HCT116 (cell line): ENCODE results near the gene SHISAL1. TPM values are rescaled to one million over a fixed set of nuclear protein-coding genes. Genes with fewer than 3 reads are reported as not detected.

Experiments
- ATAC-seq: fragments of 200-7000 bp; cut with Tn5 transposase; 2 replicates; pipeline ENCODE4 v1.9.1; 2020; ENCODE audit warnings: mild to moderate bottlenecking, moderate library complexity
- BruUV-seq: library from RNA; stranded (reverse); fragments of 400-500 nt; replicated peaks from 2 replicates; lab custom pipeline; 2021; lab: Mats Ljungman, UMichigan
- CTCF ChIA-PET: fragments of 300-600 bp; sonication (Branson Sonifier 250); formaldehyde crosslinking; loops from one replicate; lab custom pipeline; 2021; ENCODE audit warnings: antibody characterized with exemption; lab: Charles Lee
- POLR2A ChIA-PET: fragments of 300-600, 350-600 bp; sonication (Branson Sonifier 250); formaldehyde crosslinking; loops from one replicate; lab custom pipeline; 2021; ENCODE audit warnings: antibody characterized with exemption; lab: Charles Lee
- RAD21 ChIA-PET, 2 experiments: fragments of 300-600 bp; sonication (Branson Sonifier 250); formaldehyde crosslinking; loops; one replicate each; lab custom pipeline; 2023; ENCODE audit warnings: low total read pairs in 2 of 2; ENCODE audit not compliant: uncharacterized antibody in 2 of 2, unreplicated experiment in 2 of 2, low non-redundant PET in 1 of 2; lab: Charles Lee
- DNase-seq: peaks from one replicate; pipeline ENCODE4 v3.0.0-alpha.2; 2010; ENCODE audit warnings: low read depth, low spot score
- H2AFZ ChIP-seq: fragments of 200-600 bp; shearing (Covaris generic), sonication (generic); 2 replicates; pipeline ENCODE4 v1.6.1; 2017; ENCODE audit warnings: low read depth, mixed run types, mixed read lengths, antibody characterized with exemption, low read length; ENCODE audit not compliant: poor library complexity, severe bottlenecking
- H3K27ac ChIP-seq: 2 replicates; pipeline ENCODE4 v1.5.1; 2012; ENCODE audit warnings: low read depth, low read length
- H3K27me3 ChIP-seq: fragments of 200-600 bp; sonication (generic); 2 replicates; pipeline ENCODE4 v1.6.1; 2016; ENCODE audit warnings: mixed run types, low read length, mixed read lengths; ENCODE audit not compliant: insufficient read depth
- H3K36me3 ChIP-seq, 2 experiments: fragments of 200-500 bp in 1 of 2; fragments of 200-600 bp in 1 of 2; sonication (Bioruptor generic) in 1 of 2; sonication (generic) in 1 of 2; 2 replicates each; pipeline versions ENCODE4 v1.5.1 to v1.6.1; 2014 to 2016; ENCODE audit warnings: low read length in 2 of 2, inconsistent platforms in 1 of 2, mixed read lengths in 1 of 2, mixed run types in 1 of 2; ENCODE audit not compliant: insufficient read depth in 2 of 2, control insufficient read depth in 1 of 2
- H3K4me1 ChIP-seq, 2 experiments: fragments of 200-600 bp in 1 of 2; sonication (generic) in 1 of 2; 2 replicates each; pipeline versions ENCODE4 v1.5.1 to v1.6.1; 2012 to 2017; ENCODE audit warnings: low read length in 2 of 2, inconsistent platforms in 1 of 2, mild to moderate bottlenecking in 1 of 2, mixed read lengths in 1 of 2, mixed run types in 1 of 2, moderate library complexity in 1 of 2; ENCODE audit not compliant: insufficient read depth in 2 of 2, control insufficient read depth in 1 of 2
- H3K4me2 ChIP-seq: fragments of 200-600 bp; sonication (generic); 2 replicates; pipeline ENCODE4 v1.6.1; 2017; ENCODE audit warnings: mixed run types, low read length, mixed read lengths
- H3K4me3 ChIP-seq, 2 experiments: fragments of 200-600 bp in 1 of 2; sonication (generic) in 1 of 2; replicated peaks in 1 of 2; 2 replicates each; pipeline ENCODE4 v1.5.1; 2011 to 2016; ENCODE audit warnings: low read length in 2 of 2, control low read depth in 1 of 2, low read depth in 1 of 2, mild to moderate bottlenecking in 1 of 2, mixed read lengths in 1 of 2, mixed run types in 1 of 2
- H3K79me2 ChIP-seq: fragments of 200-600 bp; sonication (generic); 2 replicates; pipeline ENCODE4 v1.6.1; 2017; ENCODE audit warnings: mild to moderate bottlenecking, mixed run types, low read length, moderate library complexity, mixed read lengths; ENCODE audit not compliant: insufficient read depth
- H3K9ac ChIP-seq: fragments of 200-600 bp; sonication (generic); 2 replicates; pipeline ENCODE4 v1.6.1; 2016; ENCODE audit warnings: low read length, mixed read lengths
- H3K9me2 ChIP-seq: fragments of 200-600 bp; sonication (generic), shearing (Covaris generic); 2 replicates; pipeline ENCODE4 v1.6.1; 2017; ENCODE audit warnings: mixed run types, mild to moderate bottlenecking, moderate library complexity; ENCODE audit not compliant: insufficient read depth
- H3K9me3 ChIP-seq, 2 experiments: fragments of 200-500 bp in 1 of 2; fragments of 200-600 bp in 1 of 2; sonication (Bioruptor generic) in 1 of 2; sonication (generic) in 1 of 2; 2 replicates each; pipeline ENCODE4 v1.6.1; 2014 to 2017; ENCODE audit warnings: low read length in 2 of 2, mixed read lengths in 2 of 2, inconsistent platforms in 1 of 2, low read depth in 1 of 2, mild to moderate bottlenecking in 1 of 2, mixed run types in 1 of 2, moderate library complexity in 1 of 2; ENCODE audit not compliant: control insufficient read depth in 1 of 2, insufficient read depth in 1 of 2
- H4K20me1 ChIP-seq: fragments of 200-600 bp; sonication (generic), shearing (Covaris generic); 2 replicates; pipeline ENCODE4 v1.6.1; 2017; ENCODE audit warnings: mixed run types, mild to moderate bottlenecking, moderate library complexity; ENCODE audit not compliant: insufficient read depth
- CBX3 ChIP-seq: IDR thresholded peaks from 2 replicates; pipeline ENCODE4 v1.6.1; 2012; ENCODE audit warnings: low read depth
- CEBPB ChIP-seq: IDR thresholded peaks from 2 replicates; pipeline ENCODE4 v1.6.1; 2012; ENCODE audit warnings: low read depth
- EZH2phosphoT487 ChIP-seq: fragments of 200-600 bp; IDR thresholded peaks from 2 replicates; pipeline ENCODE4 v1.6.1; 2018; ENCODE audit warnings: antibody characterized with exemption, borderline replicate concordance
- POLR2A ChIP-seq: IDR thresholded peaks from 2 replicates; pipeline ENCODE4 v1.7.0; 2011; ENCODE audit warnings: borderline replicate concordance; ENCODE audit not compliant: insufficient read depth, insufficient read length; ENCODE audit errors: extremely low read depth
- POLR2AphosphoS5 ChIP-seq: IDR thresholded peaks from 2 replicates; pipeline ENCODE4 v1.6.1; 2011; ENCODE audit warnings: mild to moderate bottlenecking, low read depth, low read length, moderate library complexity
- RAD21 ChIP-seq: IDR thresholded peaks from 2 replicates; pipeline ENCODE4 v1.6.1; 2012; ENCODE audit warnings: low read depth, mild to moderate bottlenecking
- intact Hi-C: fragments of 100-400 bp; cut with micrococcal nuclease; formaldehyde crosslinking; loops from 2 replicates; pipeline ENCODE4 v1.10.0; 2022
- total RNA-seq: library from RNA; stranded (reverse); gene quantifications from one replicate; pipeline ENCODE4 v1.2.1, GENCODE V29; 2021; ENCODE audit not compliant: unreplicated experiment
- TF ChIP-seq, protein P1 (sequence below): IDR thresholded peaks from 2 replicates; pipeline ENCODE4 v1.6.1; 2011; ENCODE audit warnings: mild to moderate bottlenecking, low read length, moderate library complexity; ENCODE audit not compliant: insufficient replicate concordance; ENCODE audit errors: extremely low read depth
- TF ChIP-seq, protein P2 (sequence below), 3 experiments: fragments of 200-600 bp in 1 of 3; sonication (generic) in 1 of 3; IDR thresholded peaks in 2 of 3; conservative IDR thresholded peaks in 1 of 3; 2 replicates each; pipeline ENCODE4 v1.5.1; 2012 to 2017; ENCODE audit warnings: low read depth in 2 of 3, low read length in 2 of 3, antibody characterized with exemption in 1 of 3, borderline replicate concordance in 1 of 3, control low read depth in 1 of 3, mild to moderate bottlenecking in 1 of 3, mixed read lengths in 1 of 3, mixed run types in 1 of 3, moderate library complexity in 1 of 3; ENCODE audit not compliant: insufficient read depth in 1 of 3

Gene SHISAL1
- total RNA-seq, 1 experiment from 2014 or later: not detected

DNA sequence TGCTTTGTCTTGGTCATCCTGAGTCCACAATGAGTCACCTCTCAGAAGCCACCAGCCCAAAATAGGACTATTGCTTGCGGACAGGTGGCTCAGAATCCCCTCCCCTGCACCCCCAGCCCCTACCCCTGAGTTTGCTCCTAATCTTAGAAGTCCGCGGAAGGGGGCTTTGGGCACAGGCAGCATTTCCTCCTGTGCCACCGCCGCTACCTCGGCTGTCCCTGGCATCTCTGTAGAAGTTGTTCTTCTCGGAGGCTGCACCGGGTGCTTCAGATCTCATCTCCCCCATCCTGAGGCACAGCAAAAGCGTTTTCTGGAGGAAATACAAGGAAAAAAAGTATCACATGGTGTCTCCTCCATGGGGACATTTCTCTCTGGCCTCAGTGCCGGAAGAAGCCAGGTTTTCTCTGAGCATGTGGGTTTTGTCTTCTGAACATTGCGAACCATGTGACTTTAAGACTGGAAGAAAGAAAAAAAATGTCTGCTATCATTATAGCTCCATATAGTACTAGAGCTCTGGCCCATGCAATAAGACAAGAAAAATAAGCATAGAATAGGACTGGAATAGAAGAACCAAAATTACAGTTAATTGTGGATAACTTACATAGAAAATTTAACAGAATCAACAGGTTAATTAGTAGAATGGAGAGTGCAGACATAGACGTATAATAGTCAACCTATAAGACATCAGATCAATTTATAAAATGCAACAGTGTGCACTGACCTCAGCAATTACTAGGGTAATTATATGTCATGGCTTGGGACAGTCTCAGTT, 63.2 kb downstream of the SHISAL1 start:
- H3K9me2 ChIP-seq: no peaks in the 10 kb centered on the region
- DNase-seq (no peak), ATAC-seq (no peak)
- no peaks in the 10 kb centered on the region for H3K27me3 ChIP-seq
- H3K4me2 ChIP-seq: no peak overlapping the region
- no peak overlapping the region for H2AFZ ChIP-seq
- POLR2A ChIA-PET: no interaction called here
- TF ChIP-seq, protein P1, sequence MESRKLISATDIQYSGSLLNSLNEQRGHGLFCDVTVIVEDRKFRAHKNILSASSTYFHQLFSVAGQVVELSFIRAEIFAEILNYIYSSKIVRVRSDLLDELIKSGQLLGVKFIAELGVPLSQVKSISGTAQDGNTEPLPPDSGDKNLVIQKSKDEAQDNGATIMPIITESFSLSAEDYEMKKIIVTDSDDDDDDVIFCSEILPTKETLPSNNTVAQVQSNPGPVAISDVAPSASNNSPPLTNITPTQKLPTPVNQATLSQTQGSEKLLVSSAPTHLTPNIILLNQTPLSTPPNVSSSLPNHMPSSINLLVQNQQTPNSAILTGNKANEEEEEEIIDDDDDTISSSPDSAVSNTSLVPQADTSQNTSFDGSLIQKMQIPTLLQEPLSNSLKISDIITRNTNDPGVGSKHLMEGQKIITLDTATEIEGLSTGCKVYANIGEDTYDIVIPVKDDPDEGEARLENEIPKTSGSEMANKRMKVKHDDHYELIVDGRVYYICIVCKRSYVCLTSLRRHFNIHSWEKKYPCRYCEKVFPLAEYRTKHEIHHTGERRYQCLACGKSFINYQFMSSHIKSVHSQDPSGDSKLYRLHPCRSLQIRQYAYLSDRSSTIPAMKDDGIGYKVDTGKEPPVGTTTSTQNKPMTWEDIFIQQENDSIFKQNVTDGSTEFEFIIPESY: no peak
- TF ChIP-seq, protein P2, sequence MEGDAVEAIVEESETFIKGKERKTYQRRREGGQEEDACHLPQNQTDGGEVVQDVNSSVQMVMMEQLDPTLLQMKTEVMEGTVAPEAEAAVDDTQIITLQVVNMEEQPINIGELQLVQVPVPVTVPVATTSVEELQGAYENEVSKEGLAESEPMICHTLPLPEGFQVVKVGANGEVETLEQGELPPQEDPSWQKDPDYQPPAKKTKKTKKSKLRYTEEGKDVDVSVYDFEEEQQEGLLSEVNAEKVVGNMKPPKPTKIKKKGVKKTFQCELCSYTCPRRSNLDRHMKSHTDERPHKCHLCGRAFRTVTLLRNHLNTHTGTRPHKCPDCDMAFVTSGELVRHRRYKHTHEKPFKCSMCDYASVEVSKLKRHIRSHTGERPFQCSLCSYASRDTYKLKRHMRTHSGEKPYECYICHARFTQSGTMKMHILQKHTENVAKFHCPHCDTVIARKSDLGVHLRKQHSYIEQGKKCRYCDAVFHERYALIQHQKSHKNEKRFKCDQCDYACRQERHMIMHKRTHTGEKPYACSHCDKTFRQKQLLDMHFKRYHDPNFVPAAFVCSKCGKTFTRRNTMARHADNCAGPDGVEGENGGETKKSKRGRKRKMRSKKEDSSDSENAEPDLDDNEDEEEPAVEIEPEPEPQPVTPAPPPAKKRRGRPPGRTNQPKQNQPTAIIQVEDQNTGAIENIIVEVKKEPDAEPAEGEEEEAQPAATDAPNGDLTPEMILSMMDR (IDR thresholded peaks at IDR 0.05 in 2 of 3, conservative IDR thresholded peaks at IDR 0.05 in 1 of 3; ENCODE audit: borderline replicate concordance in 1 of 3, insufficient read depth in 1 of 3, low read depth in 2 of 3, low read length in 2 of 3): no peak
- H3K4me1 ChIP-seq: no peaks in the 10 kb centered on the region
- intact Hi-C loops: no loop called here
- H3K36me3 ChIP-seq: no peaks in the 10 kb centered on the region
- H3K9ac ChIP-seq: no peak overlapping the region
- RAD21 ChIA-PET: no interaction called here
- BruUV-seq: no TSS peak
- no peaks in the 10 kb centered on the region for H3K9me3 ChIP-seq
- H4K20me1 ChIP-seq: no peaks in the 10 kb centered on the region
- no peaks in the 10 kb centered on the region for H3K79me2 ChIP-seq
- H3K4me3 ChIP-seq: no peak overlapping the region
- CTCF ChIA-PET: no interaction called here
- H3K27ac ChIP-seq: no peak overlapping the region

DNA sequence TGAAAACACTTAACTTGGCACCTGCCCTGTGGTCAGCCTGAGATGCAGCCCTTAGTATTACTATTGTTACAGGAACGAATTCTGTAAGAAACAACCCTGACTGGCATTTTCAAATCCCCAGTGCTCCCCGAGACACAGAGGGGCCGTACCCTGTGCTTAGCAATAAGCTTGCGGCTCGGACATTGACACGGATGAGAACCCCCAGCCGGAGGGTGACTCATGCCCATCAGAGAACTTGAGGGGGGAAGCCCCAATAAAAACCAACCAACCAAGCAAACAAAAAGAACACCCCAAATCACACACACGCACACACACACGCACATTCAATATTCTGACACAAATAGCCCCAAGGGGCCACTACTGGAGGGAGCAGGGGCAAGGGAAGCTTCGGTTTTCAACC, 63.8 kb downstream of the SHISAL1 start:
- H3K79me2 ChIP-seq: no peaks in the 10 kb centered on the region
- H3K27ac ChIP-seq: no peak overlapping the region
- H3K4me3 ChIP-seq: no peak overlapping the region
- H3K9ac ChIP-seq: no peak overlapping the region
- CTCF ChIA-PET: no interaction called here
- intact Hi-C loops: no loop called here
- RAD21 ChIA-PET: no interaction called here
- no peaks in the 10 kb centered on the region for H3K36me3 ChIP-seq
- ATAC-seq (no peak), DNase-seq (no peak)
- no peak overlapping the region for H3K4me2 ChIP-seq
- no TSS peak for BruUV-seq
- H3K9me2 ChIP-seq: no peaks in the 10 kb centered on the region
- H3K27me3 ChIP-seq: 0 out of 2 replicates have a peak, but pooled peaks cover 3% of the 10 kb centered on the region
- H4K20me1 ChIP-seq: no peaks in the 10 kb centered on the region
- no peaks in the 10 kb centered on the region for H3K4me1 ChIP-seq
- POLR2A ChIA-PET: no interaction called here
- no peak overlapping the region for H2AFZ ChIP-seq
- no peaks in the 10 kb centered on the region for H3K9me3 ChIP-seq
- TF ChIP-seq EZH2phosphoT487 (no peak), RAD21 (no peak), POLR2AphosphoS5 (no peak), POLR2A (no peak), CBX3 (no peak), CEBPB (no peak)
- TF ChIP-seq, protein P1: no peak
